NCI-H69 (cell line): ENCODE data around the gene TTC1.
A peak's percentile ranks its signal among the peaks of the same experiment; 100 is the strongest.
"Not testable (repeated sequence)": the region's sequence is repeated elsewhere in the genome, so short reads cannot be mapped to it uniquely, and the experiment has no call there.

Experiments
- DNase-seq: peaks from one replicate; lab custom pipeline; 2025; lab: John Stamatoyannopoulos, UW

TTC1 gene

DNA sequence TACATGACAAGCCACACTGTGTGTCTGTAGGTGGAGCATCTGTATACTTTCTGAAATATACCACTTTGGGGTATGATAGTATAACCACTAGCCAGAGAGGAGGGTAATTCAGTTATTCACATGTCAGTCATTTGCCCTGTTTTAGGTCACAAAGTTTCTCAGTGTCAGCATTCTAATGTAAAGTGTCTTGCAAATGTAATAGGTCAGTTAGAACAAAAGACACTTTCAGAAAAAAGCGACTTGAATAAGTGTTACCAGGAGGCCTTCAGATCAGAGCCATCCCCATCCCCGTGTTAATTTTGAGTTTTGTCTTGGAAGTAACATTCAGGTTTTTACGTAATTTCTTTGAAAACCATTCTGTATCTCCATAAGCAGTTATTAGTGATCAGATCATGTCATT is 33.7 kb downstream of the TTC1 start:
- no peak for DNase-seq

GRCh38 chr5:160044391-160044804 is 35.5 kb downstream of the TTC1 start:
- DNase-seq: no peak

- DNase-seq: no peak
Observed at GRCh38 chr5:160044967-160045366, 36.0 kb downstream of the TTC1 start.

- DNase-seq: no peak
Observed at GRCh38 chr5:160047423-160047822, 38.5 kb downstream of the TTC1 start.

- no peak for DNase-seq
Observed at GRCh38 chr5:160048131-160048530, 39.2 kb downstream of the TTC1 start.

DNA sequence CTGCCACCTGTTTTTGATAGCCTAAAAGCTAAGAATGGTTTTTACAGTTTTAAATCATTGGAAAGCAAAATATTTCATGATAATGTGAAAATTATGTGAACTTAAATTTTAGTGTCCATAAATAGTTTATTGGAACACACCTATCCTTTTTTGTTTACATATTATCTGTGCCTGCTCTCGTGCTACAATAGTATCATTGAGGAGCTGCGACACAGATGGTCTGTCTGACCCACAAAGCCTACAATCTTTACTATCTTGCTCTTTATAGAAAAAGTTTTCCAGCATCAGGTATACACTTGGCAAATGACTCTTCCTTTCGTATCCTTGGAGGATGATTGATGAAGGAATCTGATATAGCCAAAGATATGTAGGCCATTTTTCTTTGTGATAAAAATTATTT is 40.2 kb downstream of the TTC1 start:
- no peak for DNase-seq

GRCh38 chr5:160054047-160054446 is 45.1 kb downstream of the TTC1 start:
- no peak for DNase-seq

DNA sequence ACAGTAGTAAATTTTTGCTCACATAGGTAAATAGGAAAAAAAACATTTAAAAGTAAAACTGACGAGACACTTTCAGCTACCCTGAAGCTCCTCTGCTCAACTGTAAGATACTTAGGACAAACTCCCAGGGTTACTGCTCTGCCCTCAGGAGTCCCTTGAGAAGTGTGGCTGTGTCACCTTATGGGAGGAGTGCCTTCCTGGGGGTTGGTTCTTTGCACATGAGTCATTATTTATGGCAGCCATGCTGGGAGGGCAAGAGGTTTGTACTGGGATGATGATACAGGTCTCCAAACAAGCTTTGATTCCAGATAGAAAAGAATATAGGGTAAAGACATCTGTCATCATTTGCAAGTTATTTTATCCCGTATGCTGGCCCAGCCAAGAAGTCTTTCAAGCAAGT is 45.9 kb downstream of the TTC1 start:
- DNase-seq: no peak

GRCh38 chr5:160057256-160057655 is 48.3 kb downstream of the TTC1 start:
- DNase-seq: no peak

DNA sequence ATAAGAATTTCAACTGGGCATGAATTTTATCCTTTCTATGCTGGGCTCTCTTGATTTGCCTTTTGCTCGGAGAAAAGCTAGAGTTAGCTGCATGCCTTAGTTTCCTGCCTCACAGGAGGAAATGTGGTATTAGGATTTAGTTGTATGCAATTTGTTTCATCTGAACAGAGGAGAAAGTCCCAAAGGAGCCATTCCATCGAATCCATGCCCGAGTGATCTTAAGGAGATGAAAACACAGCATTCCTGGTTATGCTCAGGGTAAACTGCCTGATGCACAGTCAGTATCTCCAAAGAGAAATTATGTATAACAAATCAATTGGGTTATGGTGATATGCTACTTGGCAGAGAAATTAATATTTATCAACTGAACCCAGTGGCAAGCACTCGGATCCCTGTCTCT is 51.1 kb downstream of the TTC1 start:
- no peak for DNase-seq

GRCh38 chr5:160061770-160062169 is 52.8 kb downstream of the TTC1 start:
- DNase-seq: no peak

- DNase-seq: no peak
Observed at GRCh38 chr5:160064417-160064810, 55.5 kb downstream of the TTC1 start.

DNA sequence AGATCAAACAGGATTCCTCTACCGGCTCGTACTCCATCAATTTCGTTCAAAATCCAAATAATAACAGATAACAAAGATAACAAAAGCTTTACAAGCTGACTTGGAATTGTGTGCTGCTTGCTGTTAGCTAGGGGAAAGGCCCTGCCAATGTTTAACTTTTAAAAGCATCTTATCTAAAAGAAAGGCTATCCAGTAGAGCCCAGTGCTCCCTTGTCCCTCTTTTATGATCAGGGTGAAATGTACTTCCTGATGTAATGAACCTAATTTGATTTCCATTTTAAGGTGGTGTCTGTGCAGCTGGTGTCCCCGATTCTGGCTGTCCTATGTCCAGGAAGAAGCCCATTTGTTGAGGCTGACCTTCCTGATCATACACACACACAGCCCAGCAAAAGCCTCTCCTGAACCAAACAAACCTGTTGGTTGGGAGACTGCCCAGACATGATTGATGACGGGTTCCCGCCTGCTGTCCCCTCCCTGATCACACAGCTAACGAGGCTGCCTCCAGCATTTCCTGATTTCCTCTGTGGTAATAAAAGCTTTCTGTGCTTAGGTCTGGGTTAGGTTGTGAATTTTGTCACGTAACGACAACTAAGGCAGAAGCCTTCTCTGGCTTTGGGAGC is 56.2 kb downstream of the TTC1 start:
- DNase-seq: peak; percentile 45

- DNase-seq: not testable (repeated sequence)
Observed at GRCh38 chr5:160069120-160069519, 60.2 kb downstream of the TTC1 start.

- DNase-seq: no peak
Observed at GRCh38 chr5:160071516-160071915, 62.6 kb downstream of the TTC1 start.

- DNase-seq: no peak
Observed at GRCh38 chr5:160071916-160072315, 63.0 kb downstream of the TTC1 start.

- no peak for DNase-seq
Observed at GRCh38 chr5:160075073-160075472, 66.1 kb downstream of the TTC1 start.

GRCh38 chr5:160076997-160077396 is 68.1 kb downstream of the TTC1 start:
- no peak for DNase-seq

DNA sequence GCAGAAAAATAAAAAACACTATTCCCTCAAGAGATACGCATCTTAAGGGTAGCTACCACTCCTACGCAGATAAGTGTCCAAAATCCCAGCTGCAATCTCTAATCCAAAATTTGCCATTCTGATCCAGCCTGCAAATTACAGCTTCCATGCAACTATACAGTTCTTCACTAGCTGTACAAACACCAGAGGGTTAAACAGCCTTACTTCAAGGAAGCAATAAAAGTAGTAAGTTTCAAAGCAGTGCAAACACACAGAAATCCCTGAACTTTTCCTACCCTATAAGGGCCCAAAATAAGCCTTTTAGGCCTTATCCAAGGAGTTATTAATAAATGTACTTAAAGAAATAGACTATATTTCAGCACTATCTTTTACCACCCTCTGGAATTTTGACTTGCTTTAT is 70.8 kb downstream of the TTC1 start:
- DNase-seq: no peak

DNA sequence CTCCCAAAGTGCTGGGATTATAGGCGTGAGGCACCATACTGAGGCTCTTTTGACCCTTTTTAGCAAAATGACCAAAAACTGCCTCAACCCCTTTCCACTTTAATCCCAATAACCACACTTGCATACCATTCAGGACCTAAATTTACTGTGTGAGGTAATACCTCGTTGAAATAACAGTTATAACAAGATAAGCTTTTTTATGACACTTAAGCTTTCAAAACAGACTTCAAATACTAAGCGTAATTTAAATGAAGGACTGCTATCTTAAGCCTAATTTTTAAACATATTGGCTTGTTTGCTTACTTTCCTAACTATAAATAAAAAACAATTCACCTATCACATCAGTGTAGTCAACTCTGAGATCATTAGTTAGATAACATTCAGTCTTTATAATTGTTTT is 72.6 kb downstream of the TTC1 start:
- DNase-seq: no peak

- no peak for DNase-seq
Observed at GRCh38 chr5:160082614-160083500, 73.9 kb downstream of the TTC1 start.

GRCh38 chr5:160083501-160083900 is 74.6 kb downstream of the TTC1 start:
- no peak for DNase-seq

DNA sequence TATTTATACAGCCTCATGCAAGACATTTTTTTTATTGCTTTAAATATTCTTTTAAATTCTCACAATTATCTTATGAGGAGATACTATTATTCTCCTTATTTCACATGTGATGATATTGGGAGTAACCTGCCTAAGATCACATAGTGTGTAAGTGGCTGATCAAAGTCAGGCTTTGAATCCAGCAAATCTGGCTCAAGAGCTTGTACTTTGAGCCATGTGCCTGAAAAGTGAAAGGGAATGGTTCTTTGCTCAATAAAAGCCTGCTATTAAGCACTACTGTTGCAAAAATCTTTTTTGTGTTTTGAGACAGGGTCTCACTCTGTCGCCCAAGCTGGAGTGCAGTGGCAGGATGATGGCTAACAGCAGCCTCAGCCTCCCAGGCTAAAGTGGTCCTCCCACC is 75.2 kb downstream of the TTC1 start:
- no peak for DNase-seq

- no peak for DNase-seq
Observed at GRCh38 chr5:160087199-160087598, 78.3 kb downstream of the TTC1 start.
